ENCODE results near the gene TAS2R60.

DNA sequence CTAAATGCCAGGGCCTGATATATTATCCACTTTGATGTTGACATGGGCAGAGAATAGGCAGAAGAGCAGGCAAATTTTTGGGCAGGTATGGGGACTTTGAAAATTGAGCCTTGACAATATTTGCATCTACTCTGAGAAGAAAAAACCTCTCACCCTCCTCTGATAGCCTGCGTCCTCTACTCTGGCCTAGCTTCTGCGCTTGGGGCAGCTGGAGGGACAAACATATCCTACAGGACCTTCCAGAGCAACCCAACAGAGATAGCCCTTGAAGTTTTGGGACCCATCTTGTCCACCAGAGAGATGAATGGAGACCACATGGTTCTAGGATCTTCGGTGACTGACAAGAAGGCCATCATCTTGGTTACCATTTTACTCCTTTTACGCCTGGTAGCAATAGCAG is at the start of gene TAS2R60:
- TF ChIP-seq POLR2A (IDR thresholded peaks at IDR 0.05) = no peak
- no peak for TF ChIP-seq CTCF (IDR thresholded peaks at IDR 0.05)

Data from testis (tissue), 2 donors.